Muscle of leg (tissue), 11 donors: Measurements from ENCODE around the gene CETP. TPM values are rescaled to one million over a fixed set of nuclear protein-coding genes. Genes with fewer than 3 reads are reported as not detected.
A peak's percentile ranks its signal among the peaks of the same experiment; 100 is the strongest.

ENCODE experiments used
- DNase-seq: peaks from one replicate; pipeline ENCODE4 v3.0.0; 2013
- H3K27ac ChIP-seq: one replicate; pipeline ENCODE4 v1.5.1; 2013; ENCODE audit warnings: mild to moderate bottlenecking, low read length, control low read depth
- H3K27me3 ChIP-seq: one replicate; pipeline ENCODE4 v1.6.1; 2013; ENCODE audit warnings: low read length; ENCODE audit not compliant: control insufficient read depth, insufficient read depth
- H3K36me3 ChIP-seq: one replicate; pipeline ENCODE4 v1.6.1; 2013; ENCODE audit warnings: low read length; ENCODE audit not compliant: control insufficient read depth, insufficient read depth
- H3K4me1 ChIP-seq: one replicate; pipeline ENCODE4 v1.6.1; 2013; ENCODE audit warnings: low read length; ENCODE audit not compliant: control insufficient read depth, insufficient read depth
- H3K4me3 ChIP-seq: one replicate; pipeline ENCODE4 v1.5.1; 2013; ENCODE audit warnings: low read length, control low read depth
- H3K9me3 ChIP-seq: replicated peaks from 2 replicates; pipeline ENCODE4 v1.6.1; 2013; ENCODE audit warnings: low read depth, low read length; ENCODE audit not compliant: control insufficient read depth
- WGBS: methylation state at CpG from one replicate; pipeline ENCODE4 v1.1.5; 2013; ENCODE audit warnings: missing lambda C conversion rate; ENCODE audit not compliant: insufficient coverage; 5-methylcytosine and 5-hydroxymethylcytosine counted together
- polyA plus RNA-seq, 8 donors: library from polyadenylated mRNA; unstranded; fragments of 120-200 nt; gene quantifications; one replicate each; pipeline versions ENCODE4 v1.2.1 to v1.2.3, GENCODE V29; 2013; ENCODE audit warnings: inconsistent platforms in 1 of 8, low replicate concordance in 1 of 8; ENCODE audit not compliant: insufficient read length in 8 of 8, insufficient read depth in 1 of 8
- total RNA-seq: library from RNA; stranded (reverse); fragments of 120-200 nt; gene quantifications from one replicate; pipeline ENCODE4 v1.2.4, GENCODE V29; 2013

The CETP gene
- total and polyA plus RNA-seq, 9 donors: 4.7 to 9.6 (median 6.4) TPM

- WGBS: 71% methylated on average over 4 of the region's 9 CpGs
- H3K9me3 ChIP-seq: no peaks in the 10 kb centered on the region
- no peak overlapping the region for H3K27ac ChIP-seq
- no peak for DNase-seq
- no peaks in the 10 kb centered on the region for H3K36me3 ChIP-seq
- H3K4me3 ChIP-seq: no peak overlapping the region
- no peaks in the 10 kb centered on the region for H3K27me3 ChIP-seq
- H3K4me1 ChIP-seq: no peaks in the 10 kb centered on the region
Observed at GRCh38 chr16:56923481-56924091, 38.2 kb upstream of the CETP start.

- no peaks in the 10 kb centered on the region for H3K36me3 ChIP-seq
- no peaks in the 10 kb centered on the region for H3K9me3 ChIP-seq
- no peak for DNase-seq
- no CpG with 5 or more reads among the region's 2 CpGs for WGBS
- H3K27ac ChIP-seq: no peak overlapping the region
- peaks cover 12% of the 10 kb centered on the region for H3K4me1 ChIP-seq
- H3K27me3 ChIP-seq: no peaks in the 10 kb centered on the region
- H3K4me3 ChIP-seq: no peak overlapping the region
Observed at GRCh38 chr16:56927471-56927870, 34.3 kb upstream of the CETP start.

DNA sequence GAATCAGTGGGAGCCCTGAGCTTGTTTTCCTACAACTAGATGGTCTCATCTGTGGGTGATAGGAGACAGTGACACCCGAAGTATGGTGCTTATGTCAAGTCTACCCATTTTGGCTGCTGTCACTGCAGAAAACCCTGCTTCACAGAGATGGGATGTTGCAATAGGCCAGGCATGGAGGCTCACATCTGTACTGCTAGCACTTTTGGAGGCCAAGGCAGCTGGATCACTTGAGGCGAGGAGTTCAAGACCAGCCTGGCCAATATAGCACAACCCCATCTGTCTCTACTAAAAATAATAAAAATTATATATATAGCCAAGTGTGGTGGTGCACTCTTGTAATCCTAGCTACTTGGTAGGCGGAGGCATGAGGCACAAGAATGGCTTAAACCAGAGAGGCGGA is 32.1 kb upstream of the CETP start:
- H3K4me1 ChIP-seq: peaks cover 17% of the 10 kb centered on the region
- no peak for DNase-seq
- WGBS: 100% methylated on average over 3 of the region's 4 CpGs
- H3K36me3 ChIP-seq: no peaks in the 10 kb centered on the region
- H3K4me3 ChIP-seq: no peak overlapping the region
- no peak overlapping the region for H3K27ac ChIP-seq
- H3K9me3 ChIP-seq: no peaks in the 10 kb centered on the region
- H3K27me3 ChIP-seq: no peaks in the 10 kb centered on the region

- Histone ChIP-seq H3K4me3 (no peak overlapping the region), H3K27me3 (no peaks in the 10 kb centered on the region), H3K9me3 (no peaks in the 10 kb centered on the region), H3K4me1 (peaks cover 21% of the 10 kb centered on the region), H3K36me3 (peaks cover 6% of the 10 kb centered on the region), H3K27ac (peak overlapping the region; percentile 83)
- no peak for DNase-seq
- 57% methylated on average over 9 of the region's 15 CpGs for WGBS
Observed at GRCh38 chr16:56930486-56931270, 31.1 kb upstream of the CETP start.

DNA sequence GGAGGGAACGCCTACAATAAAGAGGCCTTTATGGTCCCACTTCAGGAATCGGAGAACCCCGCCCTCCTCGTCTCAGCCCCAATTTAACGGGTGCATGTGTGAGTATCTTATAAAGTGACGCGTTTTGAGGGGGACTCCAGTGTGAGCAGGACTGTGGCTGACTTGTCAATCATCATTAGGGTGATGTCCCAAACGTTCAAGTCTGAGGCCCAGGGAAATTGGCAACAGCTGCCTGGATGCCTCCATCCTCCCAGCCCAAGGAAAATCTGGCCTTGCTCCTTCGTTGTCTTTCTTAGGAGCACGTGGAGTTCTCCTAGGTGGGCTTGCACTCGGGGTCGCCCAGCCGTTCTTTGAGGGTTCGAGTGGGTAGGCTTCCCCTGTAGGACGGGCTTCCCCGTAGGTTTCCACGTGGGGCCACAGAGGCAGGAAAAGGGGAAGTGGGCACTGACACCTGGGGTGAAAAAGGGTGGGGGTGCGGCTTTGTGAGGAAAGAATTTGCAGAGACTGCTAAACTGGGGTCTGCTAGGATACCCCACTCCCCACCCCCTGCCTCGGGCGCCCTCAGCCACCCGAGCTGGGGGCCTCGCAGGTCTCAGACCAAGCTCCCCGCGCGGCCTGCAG is 30.4 kb upstream of the CETP start:
- no peaks in the 10 kb centered on the region for H3K9me3 ChIP-seq
- H3K4me3 ChIP-seq: peak overlapping the region; percentile 77
- DNase-seq: peak; percentile 70
- peak overlapping the region; percentile 83 for H3K27ac ChIP-seq
- WGBS: 13% methylated on average over 24 of the region's 25 CpGs
- H3K4me1 ChIP-seq: peaks cover 21% of the 10 kb centered on the region
- no peaks in the 10 kb centered on the region for H3K27me3 ChIP-seq
- peaks cover 7% of the 10 kb centered on the region for H3K36me3 ChIP-seq

- peaks cover 23% of the 10 kb centered on the region for H3K4me1 ChIP-seq
- WGBS: under 1% methylated on average over 83 of the region's 83 CpGs
- H3K9me3 ChIP-seq: no peaks in the 10 kb centered on the region
- peak within 1 kb of the TSS; percentile 77 for H3K4me3 ChIP-seq
- H3K27ac ChIP-seq: peak within 1 kb of the TSS; percentile 95
- no peaks in the 10 kb centered on the region for H3K27me3 ChIP-seq
- H3K36me3 ChIP-seq: peaks cover 13% of the 10 kb centered on the region
- peak; percentile 99 for DNase-seq
Observed at GRCh38 chr16:56931892-56932720, 29.6 kb upstream of the CETP start, which contains the start of gene HERPUD1. TSS of gene HERPUD1 (plus strand) at chr16:56932142. CDS start at chr16:56932245, 103 bp downstream.

DNA sequence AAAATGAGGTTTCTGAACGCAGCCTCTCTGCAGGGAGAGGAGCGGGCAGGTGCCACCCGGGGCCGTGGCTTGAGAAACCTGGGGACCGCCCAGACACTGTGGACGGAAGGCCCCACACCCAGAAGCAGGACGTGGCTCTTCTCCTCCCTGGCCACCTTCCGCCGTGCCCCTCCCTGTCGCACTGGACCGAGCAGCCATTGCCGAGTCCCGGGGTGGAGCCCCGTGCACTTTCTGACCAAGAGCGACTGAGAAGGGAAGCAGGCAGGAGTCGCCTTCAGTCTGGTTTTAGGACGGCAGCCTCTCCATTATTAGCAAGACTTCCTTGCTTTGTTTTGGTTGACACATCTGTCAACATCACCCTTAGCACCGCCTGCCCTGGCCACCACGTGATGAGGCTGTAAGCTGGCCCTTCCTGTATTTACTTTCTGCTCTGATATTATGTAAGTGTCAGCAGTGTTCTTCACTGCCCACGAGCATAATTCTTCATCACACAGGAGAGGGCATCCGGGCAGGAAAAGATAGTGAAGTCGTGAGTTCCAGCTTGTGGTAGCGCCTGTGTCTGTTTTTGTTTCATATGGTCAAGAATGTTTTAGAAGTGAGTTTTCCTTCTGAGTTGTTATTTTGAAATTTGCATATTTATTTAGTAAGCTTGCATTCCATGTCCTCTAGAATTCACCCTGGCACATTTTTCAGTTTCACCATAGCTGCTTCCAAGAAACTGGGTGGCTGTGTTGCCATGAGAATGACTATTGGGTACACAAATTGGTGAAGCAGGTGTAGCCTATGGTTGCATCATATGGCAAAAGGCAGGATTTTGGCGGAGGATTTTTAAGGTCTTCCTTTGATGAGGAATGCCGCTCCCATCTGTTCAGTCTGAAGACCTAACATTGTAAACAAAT is 28.8 kb upstream of the CETP start:
- peaks cover 14% of the 10 kb centered on the region for H3K36me3 ChIP-seq
- H3K27me3 ChIP-seq: no peaks in the 10 kb centered on the region
- H3K9me3 ChIP-seq: no peaks in the 10 kb centered on the region
- peak overlapping the region; percentile 95 for H3K27ac ChIP-seq
- DNase-seq: peak; percentile 88
- peak overlapping the region; percentile 77 for H3K4me3 ChIP-seq
- under 1% methylated on average over 15 of the region's 25 CpGs for whole genome bisulfite sequencing
- peaks cover 23% of the 10 kb centered on the region for H3K4me1 ChIP-seq

DNA sequence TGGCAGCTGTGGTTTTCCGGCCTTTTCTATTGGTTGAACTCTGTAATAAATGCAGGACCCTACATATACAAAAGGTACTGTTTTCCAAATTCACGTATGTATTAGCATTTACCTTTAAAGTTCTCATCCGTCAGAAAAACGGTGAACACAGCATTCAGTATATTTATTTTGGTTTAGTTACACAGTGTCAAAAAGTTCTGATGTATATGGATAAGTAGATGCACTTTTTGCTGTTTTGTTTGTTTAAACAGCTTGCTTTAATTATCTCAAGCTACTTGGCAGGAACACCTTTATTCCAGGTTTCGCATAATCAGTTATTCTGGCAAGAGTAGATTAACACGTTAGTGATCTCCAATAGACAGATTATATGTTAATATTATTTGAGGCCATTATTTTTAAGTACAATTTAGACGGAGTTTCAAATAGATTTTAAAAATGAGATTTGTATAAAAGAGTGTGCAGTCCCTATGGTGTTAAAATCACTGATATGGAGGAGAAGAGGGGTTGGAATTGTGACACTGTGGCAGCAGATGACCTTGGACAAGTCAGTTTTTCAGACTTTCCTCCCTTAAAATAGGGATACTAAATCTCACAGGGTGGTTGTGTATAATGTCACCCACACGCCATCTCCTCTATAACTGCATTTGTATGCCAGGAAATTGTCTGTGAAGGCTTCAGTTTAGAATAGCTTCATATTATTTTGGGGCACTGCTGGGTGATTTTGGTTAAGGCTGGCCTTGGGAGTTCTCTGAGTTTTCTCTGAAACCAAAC is 27.7 kb upstream of the CETP start:
- Histone ChIP-seq H3K4me1 (peaks cover 23% of the 10 kb centered on the region), H3K27me3 (no peaks in the 10 kb centered on the region), H3K9me3 (no peaks in the 10 kb centered on the region), H3K36me3 (peaks cover 22% of the 10 kb centered on the region), H3K27ac (no peak overlapping the region), H3K4me3 (peak overlapping the region; percentile 77)
- DNase-seq: no peak
- no CpG with 5 or more reads among the region's 8 CpGs for WGBS
